DOHH2 (cell line): ENCODE data around the gene BSND.

Experiments used
- H3F3A ChIP-seq: fragments of 200-600 bp; sonication (generic), shearing (Covaris generic); 2 replicates; pipeline ENCODE4 v1.6.0; 2016; ENCODE audit warnings: antibody characterized with exemption, mild to moderate bottlenecking; ENCODE audit not compliant: control insufficient read depth, insufficient read depth
- H3K27ac ChIP-seq: fragments of 200-600 bp; sonication (generic); 2 replicates; pipeline ENCODE4 v1.5.1; 2014; ENCODE audit warnings: low read depth, mild to moderate bottlenecking, low read length, moderate library complexity
- H3K27me3 ChIP-seq: fragments of 200-600 bp; sonication (generic); 2 replicates; pipeline ENCODE4 v1.6.1; 2014; ENCODE audit warnings: mild to moderate bottlenecking, low read length, mixed read lengths; ENCODE audit not compliant: control insufficient read depth
- H3K36me3 ChIP-seq: fragments of 200-600 bp; sonication (generic); 2 replicates; pipeline ENCODE4 v1.6.1; 2014; ENCODE audit warnings: mild to moderate bottlenecking, low read length, moderate library complexity, mixed read lengths; ENCODE audit not compliant: control insufficient read depth
- H3K4me1 ChIP-seq: fragments of 200-600 bp; sonication (generic); 2 replicates; pipeline ENCODE4 v1.6.1; 2014; ENCODE audit warnings: mild to moderate bottlenecking, low read length, mixed read lengths; ENCODE audit not compliant: control insufficient read depth
- H3K4me2 ChIP-seq: fragments of 200-600 bp; sonication (generic); 2 replicates; pipeline ENCODE4 v1.6.0; 2014; ENCODE audit warnings: mild to moderate bottlenecking, low read length, moderate library complexity
- H3K4me3 ChIP-seq: fragments of 200-600 bp; sonication (generic); 2 replicates; pipeline ENCODE4 v1.5.1; 2014; ENCODE audit warnings: mild to moderate bottlenecking, low read length, mixed read lengths
- H3K79me2 ChIP-seq: fragments of 200-600 bp; sonication (generic); 2 replicates; pipeline ENCODE4 v1.6.1; 2014; ENCODE audit warnings: mild to moderate bottlenecking, low read length, mixed read lengths; ENCODE audit not compliant: control insufficient read depth
- H3K9me2 ChIP-seq: fragments of 200-600 bp; sonication (generic); replicated peaks from 2 replicates; pipeline ENCODE4 v1.6.1; 2014; ENCODE audit warnings: mild to moderate bottlenecking, low read length, mixed read lengths; ENCODE audit not compliant: control insufficient read depth
- H3K9me3 ChIP-seq: fragments of 200-600 bp; sonication (generic); 2 replicates; pipeline ENCODE4 v1.6.1; 2014; ENCODE audit warnings: antibody characterized with exemption, low read length, mixed read lengths; ENCODE audit not compliant: control insufficient read depth, insufficient read depth
- H4K20me1 ChIP-seq: fragments of 200-600 bp; sonication (generic); 2 replicates; pipeline ENCODE4 v1.6.0; 2014; ENCODE audit warnings: low read depth, mild to moderate bottlenecking, antibody characterized with exemption, low read length, moderate library complexity; ENCODE audit not compliant: control insufficient read depth, insufficient read depth
- EZH2phosphoT487 ChIP-seq: fragments of 200-600 bp; sonication (generic); IDR thresholded peaks from 2 replicates; pipeline ENCODE4 v1.6.1; 2017; ENCODE audit warnings: borderline replicate concordance, mild to moderate bottlenecking, antibody characterized with exemption, low read length, moderate library complexity, mixed read lengths
- TF ChIP-seq, protein P1 (sequence below): fragments of 200-600 bp; sonication (generic); IDR thresholded peaks from one replicate; pipeline ENCODE4 v1.5.1; 2014; ENCODE audit warnings: antibody characterized with exemption, mild to moderate bottlenecking, low read depth, low read length; ENCODE audit not compliant: poor library complexity, severe bottlenecking

Gene BSND

DNA sequence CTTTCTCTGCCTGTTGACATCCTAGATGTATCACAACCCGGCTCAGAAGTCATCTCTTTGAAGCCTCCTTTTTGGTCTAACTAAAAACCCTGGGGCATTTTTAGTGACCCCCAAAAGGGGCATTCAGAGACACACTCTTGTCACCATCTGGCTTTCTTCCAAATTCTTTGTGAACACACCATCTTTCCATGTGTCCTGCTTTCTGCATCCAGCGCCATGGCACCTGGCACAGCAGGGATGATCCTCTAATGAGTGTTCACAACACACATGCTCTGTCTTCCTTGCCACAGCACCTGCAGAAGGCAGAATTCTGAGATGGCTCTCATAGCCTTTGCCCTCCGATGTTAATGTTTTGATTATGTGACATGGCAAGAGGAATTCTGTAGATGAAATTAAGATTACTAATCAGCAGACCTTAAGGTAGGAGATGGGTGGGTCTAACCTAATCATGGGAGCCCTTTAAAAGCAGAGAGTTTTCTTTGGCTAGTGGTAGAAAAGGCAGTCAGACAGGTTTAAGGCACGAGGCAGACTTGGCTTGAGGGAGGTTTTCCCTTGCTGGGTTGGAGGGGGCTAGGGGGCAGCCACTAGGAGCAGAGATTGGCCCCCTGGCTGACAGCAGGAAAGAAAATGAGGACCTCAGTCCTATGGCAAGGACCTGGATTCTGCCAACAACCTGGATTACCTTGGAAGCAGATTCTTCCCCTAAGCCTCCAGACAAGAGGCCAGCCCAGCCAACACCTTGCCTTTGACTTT lies 23.2 kb upstream of the BSND start:
- no peak for TF ChIP-seq EZH2phosphoT487
- TF ChIP-seq, protein P1, sequence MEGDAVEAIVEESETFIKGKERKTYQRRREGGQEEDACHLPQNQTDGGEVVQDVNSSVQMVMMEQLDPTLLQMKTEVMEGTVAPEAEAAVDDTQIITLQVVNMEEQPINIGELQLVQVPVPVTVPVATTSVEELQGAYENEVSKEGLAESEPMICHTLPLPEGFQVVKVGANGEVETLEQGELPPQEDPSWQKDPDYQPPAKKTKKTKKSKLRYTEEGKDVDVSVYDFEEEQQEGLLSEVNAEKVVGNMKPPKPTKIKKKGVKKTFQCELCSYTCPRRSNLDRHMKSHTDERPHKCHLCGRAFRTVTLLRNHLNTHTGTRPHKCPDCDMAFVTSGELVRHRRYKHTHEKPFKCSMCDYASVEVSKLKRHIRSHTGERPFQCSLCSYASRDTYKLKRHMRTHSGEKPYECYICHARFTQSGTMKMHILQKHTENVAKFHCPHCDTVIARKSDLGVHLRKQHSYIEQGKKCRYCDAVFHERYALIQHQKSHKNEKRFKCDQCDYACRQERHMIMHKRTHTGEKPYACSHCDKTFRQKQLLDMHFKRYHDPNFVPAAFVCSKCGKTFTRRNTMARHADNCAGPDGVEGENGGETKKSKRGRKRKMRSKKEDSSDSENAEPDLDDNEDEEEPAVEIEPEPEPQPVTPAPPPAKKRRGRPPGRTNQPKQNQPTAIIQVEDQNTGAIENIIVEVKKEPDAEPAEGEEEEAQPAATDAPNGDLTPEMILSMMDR = no peak
- no peaks in the 10 kb centered on the region for H3K9me2 ChIP-seq
- no peak overlapping the region for H3K4me2 ChIP-seq
- no peaks in the 10 kb centered on the region for H3K36me3 ChIP-seq
- H3K9me3 ChIP-seq = no peaks in the 10 kb centered on the region
- no peaks in the 10 kb centered on the region for H4K20me1 ChIP-seq
- peaks cover 15% of the 10 kb centered on the region for H3K27me3 ChIP-seq
- no peak overlapping the region for H3K4me3 ChIP-seq
- no peaks in the 10 kb centered on the region for H3K4me1 ChIP-seq
- no peaks in the 10 kb centered on the region for H3F3A ChIP-seq
- no peak overlapping the region for H3K27ac ChIP-seq
- H3K79me2 ChIP-seq = no peaks in the 10 kb centered on the region

DNA sequence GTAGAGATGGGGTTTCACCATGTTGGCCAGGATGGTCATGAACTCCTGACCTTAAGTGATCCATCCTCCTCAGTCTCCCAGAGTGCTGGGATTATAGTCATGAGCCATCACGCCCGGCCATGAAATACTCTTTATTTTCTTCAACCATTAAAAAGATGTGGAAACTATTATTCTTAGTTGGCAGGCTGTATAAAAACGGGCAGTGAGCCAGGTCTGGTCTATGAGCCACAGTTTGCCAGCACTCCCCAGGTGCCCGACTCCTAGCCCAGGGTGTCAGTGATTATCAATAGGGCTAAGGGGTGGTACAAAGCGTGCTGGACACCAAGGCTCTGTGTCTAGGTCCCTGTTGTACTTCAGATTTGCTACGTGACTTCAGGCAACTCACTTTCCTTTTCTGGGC lies 22.0 kb upstream of the BSND start:
- Histone ChIP-seq H3K9me3 (no peaks in the 10 kb centered on the region), H3F3A (no peaks in the 10 kb centered on the region), H3K36me3 (no peaks in the 10 kb centered on the region), H3K9me2 (no peaks in the 10 kb centered on the region), H3K79me2 (no peaks in the 10 kb centered on the region), H3K4me1 (no peaks in the 10 kb centered on the region), H3K4me3 (no peak overlapping the region), H4K20me1 (no peaks in the 10 kb centered on the region), H3K27me3 (peaks cover 15% of the 10 kb centered on the region), H3K27ac (no peak overlapping the region), H3K4me2 (no peak overlapping the region)
- TF ChIP-seq, protein P1 = no peak
- no peak for TF ChIP-seq EZH2phosphoT487

DNA sequence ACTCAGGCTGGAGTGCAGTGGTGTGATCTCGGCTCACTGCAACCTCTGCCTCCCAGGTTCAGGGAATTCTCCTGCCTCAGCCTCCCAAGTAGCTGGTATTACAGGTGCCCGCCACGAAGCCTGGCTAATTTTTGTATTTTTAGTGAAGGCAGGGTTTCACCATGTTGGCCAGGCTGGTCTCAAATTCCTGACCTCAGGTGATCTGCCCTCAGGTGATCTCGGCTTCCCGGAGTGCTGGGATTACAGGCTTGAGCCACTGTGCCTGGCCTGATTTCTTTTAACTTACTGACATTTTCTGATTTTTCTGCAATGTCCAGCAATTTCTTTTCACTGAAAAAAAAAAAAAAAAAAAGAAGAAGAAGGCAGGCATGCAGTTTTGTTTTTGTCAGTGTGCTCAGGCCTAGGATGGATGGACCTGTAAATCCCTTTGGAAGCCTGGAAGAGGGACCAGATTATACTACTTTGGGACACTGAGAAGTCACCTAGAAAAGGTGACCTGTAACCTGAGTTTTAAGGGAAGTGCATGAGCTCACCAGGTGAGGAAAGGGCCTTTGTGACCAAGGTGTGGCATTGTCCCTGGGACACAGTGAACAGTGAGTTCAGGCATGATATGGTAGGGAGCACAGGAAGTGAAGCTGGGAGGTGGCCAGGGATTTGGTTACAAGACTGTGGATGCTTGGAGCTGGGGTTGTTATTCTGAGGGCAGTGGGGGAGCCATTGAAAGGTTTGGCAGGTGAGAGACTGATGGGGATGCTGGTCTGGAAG lies 21.0 kb upstream of the BSND start:
- H3K4me2 ChIP-seq = no peak overlapping the region
- H3K4me3 ChIP-seq = no peak overlapping the region
- no peaks in the 10 kb centered on the region for H3K9me2 ChIP-seq
- no peaks in the 10 kb centered on the region for H3F3A ChIP-seq
- H3K9me3 ChIP-seq = no peaks in the 10 kb centered on the region
- no peaks in the 10 kb centered on the region for H3K79me2 ChIP-seq
- H3K27me3 ChIP-seq = peaks cover 12% of the 10 kb centered on the region
- H3K27ac ChIP-seq = no peak overlapping the region
- H3K36me3 ChIP-seq = no peaks in the 10 kb centered on the region
- no peak for TF ChIP-seq EZH2phosphoT487
- TF ChIP-seq, protein P1 = no peak
- H3K4me1 ChIP-seq = no peaks in the 10 kb centered on the region
- no peaks in the 10 kb centered on the region for H4K20me1 ChIP-seq
